H1 (cell line): ENCODE results near the gene KDM5A. TPM values are rescaled to one million over a fixed set of nuclear protein-coding genes. Genes with fewer than 3 reads are reported as not detected.

Experiments used
- CTCF ChIA-PET: fragments of 300-600 bp; sonication (Branson Sonifier 250); formaldehyde crosslinking; loops from one replicate; lab custom pipeline; 2021; ENCODE audit not compliant: partially characterized antibody; lab: Charles Lee
- POLR2A ChIA-PET: fragments of 300-600 bp; sonication (Branson Sonifier 250); formaldehyde crosslinking; loops from one replicate; lab custom pipeline; 2021; ENCODE audit warnings: inconsistent platforms; ENCODE audit not compliant: partially characterized antibody; lab: Charles Lee
- DNase-seq, 2 experiments: peaks; one replicate each; pipeline versions ENCODE4 v3.0.0 to v3.0.0-alpha.2; 2010 to 2022; ENCODE audit warnings: low spot score in 2 of 2, low read depth in 1 of 2, mixed read lengths in 1 of 2
- FAIRE-seq: peaks from 2 replicates; lab custom pipeline; 2011; peaks lifted over from hg19 to GRCh38; lab: Jason Lieb, UNC
- H2AFZ ChIP-seq: 2 replicates; pipeline ENCODE4 v1.8.1; 2012; ENCODE audit warnings: low read length, inconsistent platforms
- H2AK5ac ChIP-seq: 2 replicates; pipeline ENCODE4 v1.6.1; 2013; ENCODE audit warnings: low read depth, low read length
- H2BK120ac ChIP-seq: replicated peaks from 2 replicates; pipeline ENCODE3; 2013; ENCODE audit warnings: low read depth, low read length, inconsistent platforms
- H2BK12ac ChIP-seq: 2 replicates; pipeline ENCODE4 v1.6.1; 2013; ENCODE audit warnings: low read depth, low read length
- H2BK15ac ChIP-seq: 2 replicates; pipeline ENCODE4 v1.6.1; 2013; ENCODE audit warnings: low read length
- H2BK20ac ChIP-seq: 2 replicates; pipeline ENCODE4 v1.6.1; 2013; ENCODE audit warnings: low read length
- H2BK5ac ChIP-seq: 2 replicates; pipeline ENCODE4 v1.6.1; 2013; ENCODE audit warnings: low read depth, low read length
- H3K14ac ChIP-seq: 2 replicates; pipeline ENCODE4 v1.6.1; 2013; ENCODE audit warnings: inconsistent platforms; ENCODE audit not compliant: insufficient read length
- H3K18ac ChIP-seq: 2 replicates; pipeline ENCODE4 v1.6.1; 2013; ENCODE audit warnings: low read length; ENCODE audit errors: extremely low read depth
- H3K23ac ChIP-seq: 2 replicates; pipeline ENCODE4 v1.6.1; 2013; ENCODE audit warnings: inconsistent platforms; ENCODE audit not compliant: insufficient read length
- H3K23me2 ChIP-seq: 2 replicates; pipeline ENCODE4 v1.6.1; 2013; ENCODE audit warnings: low read depth, low read length
- H3K27ac ChIP-seq: 2 replicates; pipeline ENCODE4 v1.6.1; 2011; ENCODE audit warnings: low read depth, low read length, inconsistent platforms
- H3K27me3 ChIP-seq, 4 experiments: replicated peaks in 1 of 4; 1 replicate in 1 of 4; 2 replicates in 3 of 4; pipeline versions ENCODE4 v1.6.1 to v1.8.1; 2011 to 2013; ENCODE audit warnings: low read length in 3 of 4, mild to moderate bottlenecking in 3 of 4, inconsistent platforms in 2 of 4, mixed read lengths in 2 of 4, moderate library complexity in 1 of 4; ENCODE audit not compliant: control insufficient read depth in 3 of 4, insufficient read depth in 3 of 4; ENCODE audit errors: extremely low read depth in 1 of 4
- H3K36me3 ChIP-seq, 4 experiments: 2 replicates each; pipeline versions ENCODE4 v1.6.1 to v1.8.1; 2011 to 2013; ENCODE audit warnings: mild to moderate bottlenecking in 4 of 4, low read length in 3 of 4, moderate library complexity in 2 of 4, control low read depth in 1 of 4, inconsistent platforms in 1 of 4; ENCODE audit not compliant: insufficient read depth in 4 of 4, control insufficient read depth in 2 of 4
- H3K4ac ChIP-seq: replicated peaks from 2 replicates; pipeline ENCODE3; 2013; ENCODE audit warnings: low read length, low read depth, mixed read lengths, inconsistent platforms; ENCODE audit not compliant: insufficient read length
- H3K4me1 ChIP-seq, 4 experiments: replicated peaks in 1 of 4; 1 replicate in 1 of 4; 2 replicates in 3 of 4; pipeline versions ENCODE4 v1.6.1 to v1.8.1; 2011 to 2013; ENCODE audit warnings: low read length in 3 of 4, inconsistent platforms in 2 of 4, mixed read lengths in 1 of 4; ENCODE audit not compliant: insufficient read depth in 4 of 4, control insufficient read depth in 3 of 4
- H3K4me2 ChIP-seq, 2 experiments: 2 replicates each; pipeline versions ENCODE4 v1.6.1 to v1.8.1; 2011 to 2013; ENCODE audit warnings: low read depth in 2 of 2, low read length in 2 of 2, control low read depth in 1 of 2, inconsistent platforms in 1 of 2, mild to moderate bottlenecking in 1 of 2; ENCODE audit not compliant: insufficient read depth in 1 of 2
- H3K4me3 ChIP-seq, 4 experiments: fragments of 200-600, 300-600 bp in 1 of 4; sonication (generic), shearing (Covaris generic), sonication (Bioruptor Twin) in 1 of 4; 2 replicates each; pipeline versions ENCODE4 v1.5.1 to v1.8.1; 2011 to 2016; ENCODE audit warnings: low read length in 4 of 4, low read depth in 3 of 4, control low read depth in 2 of 4, inconsistent platforms in 2 of 4, mild to moderate bottlenecking in 2 of 4, mixed read lengths in 1 of 4, moderate library complexity in 1 of 4; ENCODE audit not compliant: insufficient read depth in 2 of 4; ENCODE audit errors: extremely low read depth in 1 of 4
- H3K56ac ChIP-seq: replicated peaks from 2 replicates; pipeline ENCODE3; 2013; ENCODE audit warnings: low read depth, mild to moderate bottlenecking, mixed read lengths, low read length, inconsistent platforms; ENCODE audit not compliant: insufficient read length
- H3K79me1 ChIP-seq: 2 replicates; pipeline ENCODE4 v1.6.1; 2013; ENCODE audit warnings: low read depth, low read length, control low read depth
- H3K79me2 ChIP-seq, 2 experiments: 2 replicates each; pipeline versions ENCODE4 v1.6.1 to v1.8.1; 2012 to 2013; ENCODE audit warnings: low read length in 2 of 2, mild to moderate bottlenecking in 2 of 2, inconsistent platforms in 1 of 2; ENCODE audit not compliant: insufficient read depth in 2 of 2, control insufficient read depth in 1 of 2
- H3K9ac ChIP-seq, 4 experiments: replicated peaks in 1 of 4; 1 replicate in 1 of 4; 2 replicates in 3 of 4; pipeline versions ENCODE4 v1.6.1 to v1.8.1; 2011 to 2013; ENCODE audit warnings: low read depth in 3 of 4, low read length in 3 of 4, control low read depth in 2 of 4, mild to moderate bottlenecking in 2 of 4, moderate library complexity in 2 of 4, inconsistent platforms in 1 of 4; ENCODE audit errors: extremely low read depth in 1 of 4
- H3K9me3 ChIP-seq, 2 experiments: 2 replicates each; pipeline versions ENCODE4 v1.6.1 to v1.8.1; 2012 to 2013; ENCODE audit warnings: mild to moderate bottlenecking in 2 of 2, moderate library complexity in 2 of 2, control low read depth in 1 of 2, inconsistent platforms in 1 of 2, low read depth in 1 of 2, low read length in 1 of 2, mixed read lengths in 1 of 2; ENCODE audit not compliant: insufficient read depth in 2 of 2
- H4K20me1 ChIP-seq, 2 experiments: replicated peaks in 1 of 2; 2 replicates each; pipeline versions ENCODE3 to v1.8.1; 2011 to 2013; ENCODE audit warnings: inconsistent platforms in 2 of 2, low read length in 2 of 2, mild to moderate bottlenecking in 1 of 2; ENCODE audit not compliant: insufficient read depth in 2 of 2, control insufficient read depth in 1 of 2
- H4K5ac ChIP-seq: 2 replicates; pipeline ENCODE4 v1.6.1; 2013; ENCODE audit warnings: low read length, low read depth, mixed read lengths, inconsistent platforms; ENCODE audit not compliant: insufficient read length
- H4K8ac ChIP-seq: 2 replicates; pipeline ENCODE4 v1.8.0; 2013; ENCODE audit warnings: mild to moderate bottlenecking, moderate library complexity, low read length, inconsistent platforms; ENCODE audit not compliant: insufficient read depth; ENCODE audit errors: extremely low read depth
- H4K91ac ChIP-seq: replicated peaks from 2 replicates; pipeline ENCODE3; 2013; ENCODE audit warnings: low read length, mixed read lengths, inconsistent platforms; ENCODE audit not compliant: insufficient read length
- BRCA1 ChIP-seq: IDR thresholded peaks from 2 replicates; pipeline ENCODE4 v1.6.1; 2012; ENCODE audit warnings: low read depth, low read length, improper control_type of control experiment
- CBX5 ChIP-seq: fragments of 300-800, 300-1000 bp; sonication (generic); IDR thresholded peaks from 2 replicates; pipeline ENCODE4 v1.7.1; 2016; ENCODE audit warnings: antibody characterized with exemption, low read length, low read depth
- CEBPB ChIP-seq: IDR thresholded peaks from 2 replicates; pipeline ENCODE4 v1.6.1; 2012; ENCODE audit warnings: low read depth, low read length
- CREB1 ChIP-seq: IDR thresholded peaks from 2 replicates; pipeline ENCODE4 v1.6.1; 2012; ENCODE audit warnings: inconsistent platforms
- EGR1 ChIP-seq: IDR thresholded peaks from 2 replicates; pipeline ENCODE4 v1.6.1; 2011; ENCODE audit warnings: low read depth, low read length, borderline replicate concordance
- EZH2 ChIP-seq: fragments of 200-600 bp; sonication (generic); IDR thresholded peaks from 2 replicates; pipeline ENCODE4 v1.7.1; 2012; ENCODE audit warnings: low read depth, mild to moderate bottlenecking, moderate library complexity, low read length, inconsistent platforms; ENCODE audit not compliant: severe bottlenecking
- FOSL1 ChIP-seq: IDR thresholded peaks from 2 replicates; pipeline ENCODE4 v1.6.1; 2011; ENCODE audit warnings: mild to moderate bottlenecking, low read depth, low read length, moderate library complexity; ENCODE audit not compliant: insufficient read depth
- GTF2F1 ChIP-seq: IDR thresholded peaks from 2 replicates; pipeline ENCODE4 v1.6.1; 2012; ENCODE audit warnings: low read depth, low read length, improper control_type of control experiment, borderline replicate concordance
- HDAC6 ChIP-seq: IDR thresholded peaks from one replicate; pipeline ENCODE4 v1.7.1; 2012; ENCODE audit warnings: low read depth, mild to moderate bottlenecking, inconsistent platforms, low read length, moderate library complexity
- NRF1 ChIP-seq: IDR thresholded peaks from 2 replicates; pipeline ENCODE4 v1.6.1; 2011; ENCODE audit warnings: mild to moderate bottlenecking, low read depth, low read length, improper control_type of control experiment
- POLR2AphosphoS5 ChIP-seq: IDR thresholded peaks from 2 replicates; pipeline ENCODE4 v1.6.1; 2011; ENCODE audit warnings: low read depth, low read length
- RNF2 ChIP-seq: fragments of 200-900, 300-1000 bp; sonication (generic); IDR thresholded peaks from 2 replicates; pipeline ENCODE4 v1.7.1; 2016; ENCODE audit warnings: borderline replicate concordance, low read depth, mild to moderate bottlenecking, antibody characterized with exemption, low read length; ENCODE audit not compliant: poor library complexity, severe bottlenecking; ENCODE audit errors: missing control alignments
- SIRT6 ChIP-seq: IDR thresholded peaks from one replicate; pipeline ENCODE4 v1.7.1; 2012; ENCODE audit warnings: low read length, inconsistent platforms
- SRF ChIP-seq: IDR thresholded peaks from 2 replicates; pipeline ENCODE4 v1.6.1; 2011; ENCODE audit warnings: mild to moderate bottlenecking, low read depth, low read length, moderate library complexity
- SUZ12 ChIP-seq: fragments of 200-600 bp; sonication (generic); IDR thresholded peaks from 2 replicates; pipeline ENCODE4 v1.6.1; 2012; ENCODE audit warnings: mild to moderate bottlenecking, inconsistent platforms, low read length, moderate library complexity, mixed read lengths
- TAF7 ChIP-seq: optimal IDR thresholded peaks from 2 replicates; pipeline ENCODE3; 2011; ENCODE audit warnings: low read depth, mild to moderate bottlenecking, inconsistent platforms, low read length, moderate library complexity, borderline replicate concordance
- WGBS, 2 experiments: shearing (Covaris generic) in 1 of 2; methylation state at CpG; one replicate each; pipeline versions ENCODE4 v1.1.6 to v1.1.7; 2013 to 2015; ENCODE audit warnings: low lambda C conversion rate in 2 of 2, mixed read lengths in 2 of 2, inconsistent platforms in 1 of 2, low coverage in 1 of 2, missing lambda C conversion rate in 1 of 2; ENCODE audit not compliant: insufficient replicate concordance in 2 of 2, insufficient coverage in 1 of 2, insufficient read length in 1 of 2; ENCODE audit errors: extremely low coverage in 1 of 2, missing lambda C conversion rate in 1 of 2; 5-methylcytosine and 5-hydroxymethylcytosine counted together
- polyA plus RNA-seq, 7 experiments: library from polyadenylated mRNA; depleted of rRNA in 3 of 7; stranded (reverse) in 5 of 7; unstranded in 2 of 7; fragments of >200 nt in 5 of 7; fragments of 200-250 nt in 2 of 7; gene quantifications; 1 replicate in 5 of 7; 2 replicates in 1 of 7; 4 replicates in 1 of 7; pipeline versions ENCODE4 v1.2.1 to v1.2.3, GENCODE V29; 2011 to 2013; ENCODE audit warnings: missing spikeins in 2 of 7, mixed read lengths in 2 of 7
- total RNA-seq: library from RNA; stranded (reverse); fragmentation: NEBNext Ultra II Directional; extraction: Animal tissue kit (Norgen Biotek cat#: 25700); gene quantifications from 2 replicates; pipeline ENCODE4 v1.2.1, GENCODE V29; 2021

KDM5A gene
- total and polyA plus RNA-seq, 2 of the 8 experiments (the other 6 are each of a cell fraction or from before 2014, with no cell fraction given) = 6.3 to 36.9 TPM

DNA sequence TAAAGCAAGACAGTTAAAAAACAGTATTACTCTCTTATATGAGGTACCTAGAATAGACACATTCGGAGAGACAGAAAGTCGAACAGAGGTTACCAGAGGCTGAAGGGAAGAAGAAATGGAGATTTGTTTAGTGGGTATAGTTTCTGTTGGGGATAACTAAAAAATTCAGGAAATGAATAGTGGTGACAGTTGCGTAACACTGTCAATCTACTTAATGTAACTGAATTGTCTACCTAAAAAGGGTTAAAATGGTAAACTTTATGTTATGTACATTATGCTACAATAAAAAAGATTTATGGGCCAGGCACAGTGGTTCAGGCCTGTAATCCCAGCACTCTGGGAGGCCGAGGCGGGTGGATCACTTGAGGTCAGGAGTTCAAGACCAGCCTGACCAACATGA, 95.9 kb downstream of the KDM5A start:
- H3K27ac ChIP-seq = no peak overlapping the region
- TF ChIP-seq CBX5 (no peak), RNF2 (no peak), CEBPB (no peak; the same call in 1 of the 2 replicates), SIRT6 (no peak), HDAC6 (no peak), NRF1 (no peak), POLR2AphosphoS5 (no peak), EZH2 (no peak), SRF (no peak), CREB1 (no peak), EGR1 (no peak), GTF2F1 (no peak), FOSL1 (no peak), BRCA1 (no peak), TAF7 (no peak), SUZ12 (no peak)

More for the DNA sequence above, 95.9 kb downstream of the KDM5A start:
- Histone ChIP-seq H3K56ac (no peak overlapping the region), H3K79me2 (no peaks in the 10 kb centered on the region), H2AFZ (no peak overlapping the region), H3K4me1 (no peaks in the 10 kb centered on the region), H3K27me3 (no peaks in the 10 kb centered on the region), H2BK120ac (no peak overlapping the region), H4K20me1 (peaks cover 0 to 2% of the 10 kb centered on the region in 2 experiments), H3K9ac (no peak overlapping the region), H3K4me3 (no peak overlapping the region), H2BK15ac (no peak overlapping the region), H2BK5ac (no peak overlapping the region), H4K91ac (no peak overlapping the region), H2BK20ac (no peak overlapping the region), H3K4me2 (no peak overlapping the region), H3K18ac (no peak overlapping the region), H3K79me1 (no peaks in the 10 kb centered on the region), H3K36me3 (peaks cover 7 to 46% (median 21%) of the 10 kb centered on the region in 4 experiments; a peak in 7 of 8 replicates), H3K4ac (no peak overlapping the region), H3K9me3 (no peaks in the 10 kb centered on the region), H3K14ac (no peak overlapping the region), H3K23ac (no peak overlapping the region), H2AK5ac (no peak overlapping the region), H4K8ac (no peak overlapping the region), H2BK12ac (no peak overlapping the region), H3K23me2 (no peaks in the 10 kb centered on the region), H4K5ac (no peak overlapping the region)
- no peak for FAIRE-seq
- POLR2A ChIA-PET = no interaction called here
- DNase-seq = no peak
- CTCF ChIA-PET = no interaction called here
- WGBS, 2 experiments = 95% methylated on average over 5 of the region's 5 CpGs; no CpG with 5 or more reads in 1 of the 2 experiments
